Nephron (organoid): ENCODE data around the gene BBOX1.

Experiments
- H3K27ac Mint-ChIP-seq, 3 experiments: 2 replicates each; pipeline ENCODE4 v1.8.0; 2020; ENCODE audit warnings: mixed read lengths in 3 of 3, mild to moderate bottlenecking in 2 of 3, moderate library complexity in 1 of 3
- H3K27me3 Mint-ChIP-seq: 2 replicates; pipeline ENCODE4 v1.8.0; 2021; ENCODE audit warnings: low read depth, mild to moderate bottlenecking, moderate library complexity, mixed read lengths
- H3K36me3 Mint-ChIP-seq: 2 replicates; pipeline ENCODE4 v1.8.0; 2020; ENCODE audit warnings: low read depth, mixed read lengths
- H3K4me1 Mint-ChIP-seq: 2 replicates; pipeline ENCODE4 v1.8.0; 2020; ENCODE audit warnings: mixed read lengths
- H3K4me3 Mint-ChIP-seq, 3 experiments: 2 replicates each; pipeline ENCODE4 v1.8.0; 2020; ENCODE audit warnings: mild to moderate bottlenecking in 3 of 3, mixed read lengths in 3 of 3, moderate library complexity in 2 of 3
- H3K9me3 Mint-ChIP-seq: 2 replicates; pipeline ENCODE4 v1.8.0; 2020; ENCODE audit warnings: mixed read lengths
- TF ChIP-seq, protein P1 (sequence below), 3 experiments: fragments of 200-600 bp; sonication (generic); IDR thresholded peaks; one replicate each; pipeline ENCODE4 v1.5.0; 2021; ENCODE audit warnings: antibody characterized with exemption in 3 of 3; ENCODE audit not compliant: unreplicated experiment in 3 of 3

Gene BBOX1, protein sequence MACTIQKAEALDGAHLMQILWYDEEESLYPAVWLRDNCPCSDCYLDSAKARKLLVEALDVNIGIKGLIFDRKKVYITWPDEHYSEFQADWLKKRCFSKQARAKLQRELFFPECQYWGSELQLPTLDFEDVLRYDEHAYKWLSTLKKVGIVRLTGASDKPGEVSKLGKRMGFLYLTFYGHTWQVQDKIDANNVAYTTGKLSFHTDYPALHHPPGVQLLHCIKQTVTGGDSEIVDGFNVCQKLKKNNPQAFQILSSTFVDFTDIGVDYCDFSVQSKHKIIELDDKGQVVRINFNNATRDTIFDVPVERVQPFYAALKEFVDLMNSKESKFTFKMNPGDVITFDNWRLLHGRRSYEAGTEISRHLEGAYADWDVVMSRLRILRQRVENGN

DNA sequence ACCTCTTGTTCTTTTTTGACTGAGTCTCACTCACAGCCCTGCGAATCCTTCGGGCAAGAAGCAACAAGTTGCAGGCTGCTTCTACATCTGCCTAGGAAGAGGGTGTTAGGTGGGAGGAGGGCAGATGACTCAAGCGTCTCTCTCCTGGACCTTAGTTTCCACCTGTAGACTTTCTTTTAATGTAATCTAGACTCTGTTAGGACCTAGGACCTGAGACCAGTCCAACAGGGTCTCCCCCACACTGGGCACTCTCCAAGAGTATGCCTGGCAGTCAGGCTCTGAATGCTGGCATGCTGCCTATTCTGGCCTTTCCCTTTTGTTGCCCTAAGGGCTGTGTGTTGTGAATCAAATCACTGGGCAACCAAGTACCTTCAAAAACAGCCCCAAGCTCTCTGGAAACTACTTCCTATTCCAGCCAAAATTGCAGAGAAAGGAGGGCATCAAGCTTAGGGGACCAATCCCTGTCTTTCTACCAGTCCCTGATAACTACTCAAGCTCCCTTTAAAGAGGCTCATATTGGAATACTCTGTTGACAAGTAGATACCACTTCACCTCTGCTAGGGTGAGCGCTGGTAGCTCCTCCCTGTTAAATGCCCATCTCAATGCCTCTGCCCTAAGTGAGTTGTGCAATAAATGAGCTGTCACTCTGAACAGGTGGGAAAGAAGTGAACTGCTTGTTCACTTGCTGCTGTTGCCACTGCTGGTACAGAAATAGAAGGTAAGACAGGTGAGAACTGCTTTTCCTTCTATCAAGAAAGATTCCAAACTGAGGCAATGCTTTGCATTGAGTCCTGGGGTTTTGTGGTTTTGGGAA lies at the start of gene BBOX1:
TSS of gene BBOX1 (plus strand) at position 514 of the 814 bp plus-strand sequence. CDS start 14,616 bp downstream, outside the sequence.
- Mint-ChIP-seq H3K27me3 (peaks cover 3% of the 10 kb centered on the region), H3K9me3 (peaks cover 48% of the 10 kb centered on the region), H3K27ac (peak within 1 kb of the TSS in 1 of 3 experiments; percentile 75), H3K36me3 (no peaks in the 10 kb centered on the region), H3K4me3 (no peak within 1 kb of the TSS), H3K4me1 (peaks cover 8% of the 10 kb centered on the region)
- TF ChIP-seq, protein P1, sequence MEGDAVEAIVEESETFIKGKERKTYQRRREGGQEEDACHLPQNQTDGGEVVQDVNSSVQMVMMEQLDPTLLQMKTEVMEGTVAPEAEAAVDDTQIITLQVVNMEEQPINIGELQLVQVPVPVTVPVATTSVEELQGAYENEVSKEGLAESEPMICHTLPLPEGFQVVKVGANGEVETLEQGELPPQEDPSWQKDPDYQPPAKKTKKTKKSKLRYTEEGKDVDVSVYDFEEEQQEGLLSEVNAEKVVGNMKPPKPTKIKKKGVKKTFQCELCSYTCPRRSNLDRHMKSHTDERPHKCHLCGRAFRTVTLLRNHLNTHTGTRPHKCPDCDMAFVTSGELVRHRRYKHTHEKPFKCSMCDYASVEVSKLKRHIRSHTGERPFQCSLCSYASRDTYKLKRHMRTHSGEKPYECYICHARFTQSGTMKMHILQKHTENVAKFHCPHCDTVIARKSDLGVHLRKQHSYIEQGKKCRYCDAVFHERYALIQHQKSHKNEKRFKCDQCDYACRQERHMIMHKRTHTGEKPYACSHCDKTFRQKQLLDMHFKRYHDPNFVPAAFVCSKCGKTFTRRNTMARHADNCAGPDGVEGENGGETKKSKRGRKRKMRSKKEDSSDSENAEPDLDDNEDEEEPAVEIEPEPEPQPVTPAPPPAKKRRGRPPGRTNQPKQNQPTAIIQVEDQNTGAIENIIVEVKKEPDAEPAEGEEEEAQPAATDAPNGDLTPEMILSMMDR (IDR thresholded peaks at IDR 0.05; ENCODE audit: unreplicated experiment in 3 of 3): no peak

DNA sequence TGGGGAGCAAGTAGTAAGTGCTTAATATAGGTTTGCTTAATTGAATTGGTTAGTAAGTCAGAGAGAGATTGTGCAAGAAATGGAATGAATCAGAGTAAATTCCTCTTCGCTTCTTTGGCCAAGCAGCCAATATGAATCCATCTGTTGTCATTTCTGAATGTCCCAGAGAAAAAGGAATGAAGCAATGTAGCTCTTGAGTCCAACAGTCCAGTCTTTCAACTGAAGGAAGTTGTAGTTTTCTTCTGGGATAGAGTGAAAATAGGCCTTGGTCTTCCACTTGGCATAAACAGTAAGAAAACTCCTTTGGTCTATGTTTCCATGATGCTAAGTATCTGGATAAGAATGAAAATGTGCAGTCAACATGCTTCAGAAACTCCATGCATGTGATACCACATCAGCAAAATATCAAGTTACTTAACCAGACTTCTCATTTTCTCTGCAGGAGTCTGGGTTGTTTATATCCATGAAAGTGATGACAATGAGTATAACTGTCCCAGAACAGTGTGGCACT lies 48.5 kb upstream of the BBOX1 start:
- Mint-ChIP-seq H3K27me3 (peaks cover 6% of the 10 kb centered on the region), H3K4me1 (peaks cover 52% of the 10 kb centered on the region), H3K9me3 (no peaks in the 10 kb centered on the region), H3K36me3 (no peaks in the 10 kb centered on the region), H3K4me3 (peak overlapping the region in 1 of 3 experiments; percentile 77), H3K27ac (peak overlapping the region in 2 of 3 experiments; percentile 16 to 41)
- TF ChIP-seq, protein P1 (IDR thresholded peaks at IDR 0.05; ENCODE audit: unreplicated experiment in 3 of 3): no peak

DNA sequence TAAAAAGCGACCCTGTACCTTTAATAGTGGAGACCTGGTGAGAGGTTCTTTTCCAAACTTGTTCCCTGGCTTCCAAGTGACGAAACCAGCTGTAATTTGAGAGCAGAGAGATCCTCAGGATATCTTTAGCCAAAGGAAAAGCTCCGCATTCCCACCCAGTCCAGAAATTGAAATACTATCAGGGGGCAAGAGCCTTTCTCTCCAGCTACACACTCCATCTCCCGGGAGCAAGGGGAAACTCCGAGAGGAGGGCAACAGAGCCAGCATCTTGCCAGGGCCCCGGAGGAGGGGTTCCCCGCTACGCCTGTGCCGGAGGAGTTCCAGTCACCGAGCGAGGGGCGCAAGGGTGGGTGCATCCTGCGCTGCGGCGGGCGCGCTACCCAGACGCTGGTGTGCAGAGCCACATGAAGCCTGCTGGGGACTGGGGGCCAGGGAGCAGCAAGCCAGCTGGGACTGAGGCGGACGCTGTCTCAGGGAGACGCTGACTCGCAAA lies 46.6 kb upstream of the BBOX1 start, which contains the start of gene FIBIN:
TSS of gene FIBIN (plus strand) at position 148 of the 493 bp plus-strand sequence. CDS start 415 bp downstream, outside the sequence.
- H3K27me3 Mint-ChIP-seq: peaks cover 6% of the 10 kb centered on the region
- TF ChIP-seq, protein P1 (IDR thresholded peaks at IDR 0.05; ENCODE audit: unreplicated experiment in 3 of 3): no peak
- H3K36me3 Mint-ChIP-seq: no peaks in the 10 kb centered on the region
- H3K27ac Mint-ChIP-seq: peak within 1 kb of the TSS; percentile 67 to 86 (median 85)
- H3K4me1 Mint-ChIP-seq: peaks cover 50% of the 10 kb centered on the region
- H3K9me3 Mint-ChIP-seq: no peaks in the 10 kb centered on the region
- peak within 1 kb of the TSS; percentile 78 to 82 (median 80) for H3K4me3 Mint-ChIP-seq

DNA sequence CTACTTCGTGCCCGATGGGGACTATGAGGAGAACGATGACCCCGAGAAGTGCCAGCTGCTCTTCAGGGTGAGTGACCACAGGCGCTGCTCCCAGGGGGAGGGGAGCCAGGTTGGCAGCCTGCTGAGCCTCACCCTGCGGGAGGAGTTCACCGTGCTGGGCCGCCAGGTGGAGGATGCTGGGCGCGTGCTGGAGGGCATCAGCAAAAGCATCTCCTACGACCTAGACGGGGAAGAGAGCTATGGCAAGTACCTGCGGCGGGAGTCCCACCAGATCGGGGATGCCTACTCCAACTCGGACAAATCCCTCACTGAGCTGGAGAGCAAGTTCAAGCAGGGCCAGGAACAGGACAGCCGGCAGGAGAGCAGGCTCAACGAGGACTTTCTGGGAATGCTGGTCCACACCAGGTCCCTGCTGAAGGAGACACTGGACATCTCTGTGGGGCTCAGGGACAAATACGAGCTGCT lies 46.0 kb upstream of the BBOX1 start:
- H3K27me3 Mint-ChIP-seq: peaks cover 6% of the 10 kb centered on the region
- peak overlapping the region; percentile 78 to 82 (median 80) for H3K4me3 Mint-ChIP-seq
- TF ChIP-seq, protein P1 (IDR thresholded peaks at IDR 0.05; ENCODE audit: unreplicated experiment in 3 of 3): no peak
- no peaks in the 10 kb centered on the region for H3K36me3 Mint-ChIP-seq
- peak overlapping the region in 2 of 3 experiments; percentile 70 to 85 for H3K27ac Mint-ChIP-seq
- peaks cover 50% of the 10 kb centered on the region for H3K4me1 Mint-ChIP-seq
- no peaks in the 10 kb centered on the region for H3K9me3 Mint-ChIP-seq

DNA sequence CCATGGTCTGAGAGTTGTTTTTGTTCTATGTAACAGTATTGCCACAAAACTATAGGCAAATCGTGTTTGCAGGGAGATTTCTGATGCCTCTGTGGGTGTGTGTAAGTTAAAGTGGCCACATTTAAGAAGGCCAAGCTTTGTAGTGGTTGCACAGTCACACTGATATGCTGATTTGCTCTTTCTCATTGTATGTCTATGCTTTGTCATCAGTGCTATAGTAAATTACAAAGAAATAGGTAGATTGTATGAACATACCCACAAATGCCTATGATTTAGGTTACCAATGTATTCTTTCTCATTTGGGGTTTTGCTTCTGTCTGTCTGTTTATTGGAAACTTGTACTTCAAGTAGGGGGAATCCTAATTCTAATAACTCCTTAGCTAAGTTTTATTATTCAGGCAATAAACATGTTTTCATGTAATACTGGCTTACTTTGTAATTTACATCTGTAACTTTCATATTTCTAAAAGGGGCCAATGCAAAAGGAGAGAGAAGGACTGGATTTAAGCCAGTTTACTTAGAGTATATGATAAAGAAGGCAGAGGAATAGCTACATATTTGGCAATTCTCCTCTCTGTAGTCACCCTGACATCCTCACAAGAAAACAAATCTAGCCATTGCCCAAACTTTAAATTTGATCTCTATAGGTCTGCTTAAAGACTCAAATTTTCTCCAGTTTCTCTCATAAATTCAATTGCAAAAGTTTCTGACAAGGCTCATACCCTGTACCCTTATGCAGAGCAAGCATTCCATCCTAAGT lies 44.7 kb upstream of the BBOX1 start:
- Mint-ChIP-seq H3K4me1 (peaks cover 50% of the 10 kb centered on the region), H3K27me3 (peaks cover 6% of the 10 kb centered on the region), H3K4me3 (peak overlapping the region; percentile 78 to 82 (median 80)), H3K36me3 (no peaks in the 10 kb centered on the region), H3K27ac (peak overlapping the region; percentile 8 to 85 (median 70)), H3K9me3 (no peaks in the 10 kb centered on the region)
- TF ChIP-seq, protein P1 (IDR thresholded peaks at IDR 0.05; ENCODE audit: unreplicated experiment in 3 of 3): no peak
